ENCODE results near the gene CREM. TPM values are rescaled to one million over a fixed set of nuclear protein-coding genes. Genes with fewer than 3 reads are reported as not detected.
A peak's percentile ranks its signal among the peaks of the same experiment; 100 is the strongest.
"Not testable (repeated sequence)": the region's sequence is repeated elsewhere in the genome, so short reads cannot be mapped to it uniquely, and the experiment has no call there.

CREM gene
- total and polyA plus RNA-seq, 4 donors = 26.8 to 44.7 (median 38.3) TPM

DNA sequence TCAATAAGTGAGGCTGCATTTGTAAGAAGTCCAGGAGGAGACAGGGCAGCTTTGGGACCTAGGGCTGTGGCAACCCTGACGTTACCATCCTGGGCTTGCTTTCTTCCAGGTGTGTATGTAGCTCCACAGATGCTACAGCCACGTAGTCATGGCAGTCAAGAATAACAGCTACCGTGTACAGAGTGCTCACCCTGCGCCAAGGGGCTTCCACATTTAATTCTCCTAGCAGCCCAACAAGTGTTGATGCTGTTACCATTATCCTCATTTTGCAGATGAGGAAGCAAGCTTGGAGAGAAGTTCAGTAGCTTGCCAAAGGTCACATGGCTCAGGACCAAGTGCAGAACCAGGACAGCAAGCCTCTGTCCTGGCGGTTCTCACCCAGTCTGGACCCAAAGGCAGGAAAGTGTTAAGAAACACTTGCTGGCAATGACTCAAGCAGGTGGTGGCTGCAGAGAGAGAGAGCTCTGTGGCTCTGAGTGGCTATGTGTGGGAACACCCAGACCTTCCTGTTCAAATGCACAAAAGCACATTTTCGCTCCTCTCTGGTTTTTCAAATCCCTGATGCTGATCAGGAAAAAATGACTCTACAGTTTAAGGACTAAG is 89.8 kb downstream of the CREM start:
- H3K36me3 ChIP-seq (ENCODE audit: control insufficient read depth in 4 of 4, insufficient read depth in 4 of 4, low read length in 4 of 4) = peaks cover 0 to 4% (median 0%) of the 10 kb centered on the region in 4 donors
- no peak overlapping the region for H3K4me3 ChIP-seq
- no peaks in the 10 kb centered on the region for H3K27me3 ChIP-seq (ENCODE audit: control insufficient read depth in 3 of 3, insufficient read depth in 3 of 3, low read length in 2 of 3)
- H3K27ac ChIP-seq (ENCODE audit: low read depth in 1 of 2, low read length in 1 of 2) = no peak overlapping the region
- H3K4me1 ChIP-seq (ENCODE audit: control insufficient read depth in 5 of 5, insufficient read depth in 5 of 5, low read length in 5 of 5) = peaks cover 0 to 22% (median 4%) of the 10 kb centered on the region in 5 donors
- 48 to 57% methylated on average over 6 of the region's 6 CpGs for WGBS, 2 donors
- no peak overlapping the region for H3K9ac ChIP-seq (ENCODE audit: insufficient read depth in 1 of 2, low read length in 2 of 2)
- TF ChIP-seq, protein P1, sequence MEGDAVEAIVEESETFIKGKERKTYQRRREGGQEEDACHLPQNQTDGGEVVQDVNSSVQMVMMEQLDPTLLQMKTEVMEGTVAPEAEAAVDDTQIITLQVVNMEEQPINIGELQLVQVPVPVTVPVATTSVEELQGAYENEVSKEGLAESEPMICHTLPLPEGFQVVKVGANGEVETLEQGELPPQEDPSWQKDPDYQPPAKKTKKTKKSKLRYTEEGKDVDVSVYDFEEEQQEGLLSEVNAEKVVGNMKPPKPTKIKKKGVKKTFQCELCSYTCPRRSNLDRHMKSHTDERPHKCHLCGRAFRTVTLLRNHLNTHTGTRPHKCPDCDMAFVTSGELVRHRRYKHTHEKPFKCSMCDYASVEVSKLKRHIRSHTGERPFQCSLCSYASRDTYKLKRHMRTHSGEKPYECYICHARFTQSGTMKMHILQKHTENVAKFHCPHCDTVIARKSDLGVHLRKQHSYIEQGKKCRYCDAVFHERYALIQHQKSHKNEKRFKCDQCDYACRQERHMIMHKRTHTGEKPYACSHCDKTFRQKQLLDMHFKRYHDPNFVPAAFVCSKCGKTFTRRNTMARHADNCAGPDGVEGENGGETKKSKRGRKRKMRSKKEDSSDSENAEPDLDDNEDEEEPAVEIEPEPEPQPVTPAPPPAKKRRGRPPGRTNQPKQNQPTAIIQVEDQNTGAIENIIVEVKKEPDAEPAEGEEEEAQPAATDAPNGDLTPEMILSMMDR (IDR thresholded peaks at IDR 0.05; ENCODE audit: control extremely low read depth, extremely low read depth) = no peak
- no peaks in the 10 kb centered on the region for H3K9me3 ChIP-seq (ENCODE audit: control insufficient read depth in 4 of 4, insufficient read depth in 3 of 4, low read length in 3 of 4)
- peak in 1 of 3 donors; percentile 62 for DNase-seq
- no peak for ATAC-seq (ENCODE audit: insufficient read depth, low FRiP score)

DNA sequence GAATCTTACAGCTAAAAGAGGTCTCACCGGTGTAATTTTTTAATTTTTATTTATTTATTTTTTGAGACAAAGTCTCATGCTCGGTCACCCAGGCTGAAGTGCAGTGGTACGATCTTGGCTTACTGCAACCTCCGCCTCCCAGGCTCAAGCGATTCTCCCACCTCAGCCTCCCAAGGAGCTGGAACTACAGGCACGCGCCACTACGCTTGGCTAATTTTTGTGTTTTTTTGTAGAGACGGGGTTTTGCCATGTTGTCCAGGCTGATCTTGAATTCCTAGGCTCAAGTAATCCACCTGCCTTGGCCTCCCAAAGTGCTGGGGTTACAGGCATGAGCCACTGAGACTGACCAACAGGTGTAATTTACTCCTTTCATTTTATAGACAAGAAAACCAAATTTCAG is 90.3 kb downstream of the CREM start:
- Histone ChIP-seq H3K27ac (ENCODE audit: low read depth in 1 of 2, low read length in 1 of 2) (peak overlapping the region; percentile 32 to 72), H3K4me1 (ENCODE audit: control insufficient read depth in 5 of 5, insufficient read depth in 5 of 5, low read length in 5 of 5) (peaks cover 0 to 17% (median 4%) of the 10 kb centered on the region in 5 donors)
- H3K36me3 ChIP-seq (ENCODE audit: control insufficient read depth in 4 of 4, insufficient read depth in 4 of 4, low read length in 4 of 4); H3K9me3 ChIP-seq (ENCODE audit: control insufficient read depth in 4 of 4, insufficient read depth in 3 of 4, low read length in 3 of 4); H3K27me3 ChIP-seq (ENCODE audit: control insufficient read depth in 3 of 3, insufficient read depth in 3 of 3, low read length in 2 of 3); H3K4me3 ChIP-seq; DNase-seq; H3K9ac ChIP-seq (ENCODE audit: insufficient read depth in 1 of 2, low read length in 2 of 2); ATAC-seq (ENCODE audit: insufficient read depth, low FRiP score): not testable (repeated sequence)
- 71 to 78% methylated on average over 9 of the region's 9 CpGs for WGBS, 2 donors

DNA sequence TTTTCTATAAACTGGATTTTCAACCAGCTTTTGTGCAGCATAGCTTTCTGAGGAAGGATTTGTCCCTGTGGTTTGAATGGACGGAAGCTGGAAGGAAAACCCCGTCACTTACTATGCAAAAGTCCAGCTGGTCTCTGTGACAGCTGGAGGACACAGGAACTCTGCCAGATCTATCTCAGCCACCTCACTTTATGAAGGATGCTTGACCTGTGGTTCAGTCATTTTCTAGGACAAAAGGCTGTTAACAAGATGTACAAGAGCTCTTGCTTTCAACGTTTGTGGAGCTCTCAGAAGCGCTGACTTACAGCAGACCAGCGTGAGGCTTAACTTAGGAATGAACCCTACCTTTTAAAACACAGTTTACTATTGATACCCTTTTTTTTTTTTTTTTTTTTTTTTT is 90.8 kb downstream of the CREM start:
- Histone ChIP-seq H3K9me3 (ENCODE audit: control insufficient read depth in 4 of 4, insufficient read depth in 3 of 4, low read length in 3 of 4) (no peaks in the 10 kb centered on the region), H3K27ac (ENCODE audit: low read depth in 1 of 2, low read length in 1 of 2) (peak overlapping the region in 1 of 2 donors; percentile 24), H3K4me1 (ENCODE audit: control insufficient read depth in 5 of 5, insufficient read depth in 5 of 5, low read length in 5 of 5) (peaks cover 0 to 13% (median 4%) of the 10 kb centered on the region in 5 donors), H3K27me3 (ENCODE audit: control insufficient read depth in 3 of 3, insufficient read depth in 3 of 3, low read length in 2 of 3) (no peaks in the 10 kb centered on the region), H3K9ac (ENCODE audit: insufficient read depth in 1 of 2, low read length in 2 of 2) (no peak overlapping the region), H3K4me3 (no peak overlapping the region), H3K36me3 (ENCODE audit: control insufficient read depth in 4 of 4, insufficient read depth in 4 of 4, low read length in 4 of 4) (peaks cover 0 to 4% (median 0%) of the 10 kb centered on the region in 4 donors)
- 32 to 47% methylated on average over 5 of the region's 5 CpGs for WGBS, 2 donors
- ATAC-seq (ENCODE audit: insufficient read depth, low FRiP score) = peak; percentile 38
- peak; percentile 90 to 97 (median 95) for DNase-seq
- TF ChIP-seq, protein P1 (IDR thresholded peaks at IDR 0.05; ENCODE audit: control extremely low read depth, extremely low read depth) = no peak

DNA sequence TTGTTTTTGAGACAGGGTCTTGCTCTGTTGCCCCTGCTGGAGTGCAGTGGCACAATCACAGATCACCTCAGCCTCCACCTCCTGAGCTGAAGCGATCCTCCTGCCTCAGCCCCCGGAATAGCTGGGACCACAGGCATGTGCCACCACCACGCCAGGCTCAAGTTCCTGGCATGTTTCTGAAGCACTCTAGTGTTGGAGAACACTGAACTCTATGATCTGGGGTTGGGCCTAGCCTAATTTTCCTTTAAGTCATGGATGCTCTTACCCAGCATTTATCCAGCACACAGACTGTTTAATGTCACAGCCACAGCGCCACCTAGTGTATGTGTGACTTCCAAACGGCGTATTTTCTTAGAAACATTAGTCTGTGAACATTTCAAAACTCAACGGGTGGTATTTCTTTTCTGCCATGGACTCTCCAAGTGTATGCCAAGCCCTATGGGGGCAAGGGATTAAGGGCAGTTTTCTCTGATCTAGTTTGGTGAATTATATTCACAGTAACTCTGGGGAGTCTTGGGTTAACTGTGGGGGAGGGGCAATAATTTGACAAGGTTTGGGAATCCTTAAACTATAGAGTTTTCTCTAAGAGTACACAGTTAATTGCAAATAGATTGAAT is 91.8 kb downstream of the CREM start:
- Histone ChIP-seq H3K4me3 (no peak overlapping the region), H3K27ac (ENCODE audit: low read depth in 1 of 2, low read length in 1 of 2) (peak overlapping the region in 1 of 2 donors; percentile 4), H3K9ac (ENCODE audit: insufficient read depth in 1 of 2, low read length in 2 of 2) (no peak overlapping the region), H3K4me1 (ENCODE audit: control insufficient read depth in 5 of 5, insufficient read depth in 5 of 5, low read length in 5 of 5) (peaks cover 0 to 13% (median 4%) of the 10 kb centered on the region in 5 donors), H3K9me3 (ENCODE audit: control insufficient read depth in 4 of 4, insufficient read depth in 3 of 4, low read length in 3 of 4) (no peaks in the 10 kb centered on the region), H3K36me3 (ENCODE audit: control insufficient read depth in 4 of 4, insufficient read depth in 4 of 4, low read length in 4 of 4) (peaks cover 0 to 1% (median 0%) of the 10 kb centered on the region in 4 donors), H3K27me3 (ENCODE audit: control insufficient read depth in 3 of 3, insufficient read depth in 3 of 3, low read length in 2 of 3) (no peaks in the 10 kb centered on the region)
- TF ChIP-seq, protein P1 (IDR thresholded peaks at IDR 0.05; ENCODE audit: control extremely low read depth, extremely low read depth) = peak; percentile 86
- ATAC-seq (ENCODE audit: insufficient read depth, low FRiP score) (peak; percentile 82), DNase-seq (peak; percentile 86 to 95 (median 95))
- WGBS, 2 donors = 27 to 36% methylated on average over 7 of the region's 7 CpGs
